Measurements from ENCODE around the gene CTSG. TPM values are rescaled to one million over a fixed set of nuclear protein-coding genes. Genes with fewer than 3 reads are reported as not detected.
A peak's percentile ranks its signal among the peaks of the same experiment; 100 is the strongest.
"Not testable (repeated sequence)": the region's sequence is repeated elsewhere in the genome, so short reads cannot be mapped to it uniquely, and the experiment has no call there.

CTSG gene, protein sequence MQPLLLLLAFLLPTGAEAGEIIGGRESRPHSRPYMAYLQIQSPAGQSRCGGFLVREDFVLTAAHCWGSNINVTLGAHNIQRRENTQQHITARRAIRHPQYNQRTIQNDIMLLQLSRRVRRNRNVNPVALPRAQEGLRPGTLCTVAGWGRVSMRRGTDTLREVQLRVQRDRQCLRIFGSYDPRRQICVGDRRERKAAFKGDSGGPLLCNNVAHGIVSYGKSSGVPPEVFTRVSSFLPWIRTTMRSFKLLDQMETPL
- total RNA-seq (2014; rRNA removed; shearing (Covaris generic)), result not detected in 2 replicates

- DNase-seq (ENCODE audit: low read depth), result no peak
Measured at GRCh38 chr14:24576182-24576581, at the start of gene CTSG. Gene CTSG, minus strand, starts transcription at chr14:24576250. Its CDS starts 27 bp downstream, at chr14:24576223.

GRCh38 chr14:24613747-24614146, 37.7 kb upstream of the CTSG start:
- no peak for DNase-seq (ENCODE audit: low read depth)

GRCh38 chr14:24613241-24613640, 37.2 kb upstream of the CTSG start:
- DNase-seq (ENCODE audit: low read depth), result no peak

DNA sequence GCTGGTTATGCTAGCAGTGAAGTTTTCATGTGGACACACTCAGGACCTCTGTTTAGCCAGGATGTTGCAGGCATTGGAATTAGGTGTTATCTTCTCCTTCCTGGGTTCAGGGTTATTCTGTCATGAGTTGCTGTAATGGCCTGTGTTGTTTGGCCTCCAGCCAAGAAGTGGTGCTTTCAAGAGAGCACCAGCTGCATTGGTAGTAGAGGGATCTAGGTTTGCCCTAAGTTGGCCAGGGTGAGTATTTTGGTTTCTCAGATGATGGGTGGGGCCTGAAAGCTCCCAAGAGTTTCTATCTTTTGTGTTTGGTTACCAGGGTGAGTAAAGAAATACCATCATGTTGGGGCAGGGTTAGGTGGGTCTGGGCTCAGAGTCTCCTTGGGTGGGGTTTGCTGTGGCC, 36.1 kb upstream of the CTSG start:
- peak; percentile 1 for DNase-seq (ENCODE audit: low read depth)

- DNase-seq (ENCODE audit: low read depth), result no peak
Measured at GRCh38 chr14:24609655-24610344, 33.8 kb upstream of the CTSG start, which contains the start of gene GZMH. Gene GZMH, minus strand, starts transcription at chr14:24609685. Its CDS starts 72 bp downstream, at chr14:24609613.

DNA sequence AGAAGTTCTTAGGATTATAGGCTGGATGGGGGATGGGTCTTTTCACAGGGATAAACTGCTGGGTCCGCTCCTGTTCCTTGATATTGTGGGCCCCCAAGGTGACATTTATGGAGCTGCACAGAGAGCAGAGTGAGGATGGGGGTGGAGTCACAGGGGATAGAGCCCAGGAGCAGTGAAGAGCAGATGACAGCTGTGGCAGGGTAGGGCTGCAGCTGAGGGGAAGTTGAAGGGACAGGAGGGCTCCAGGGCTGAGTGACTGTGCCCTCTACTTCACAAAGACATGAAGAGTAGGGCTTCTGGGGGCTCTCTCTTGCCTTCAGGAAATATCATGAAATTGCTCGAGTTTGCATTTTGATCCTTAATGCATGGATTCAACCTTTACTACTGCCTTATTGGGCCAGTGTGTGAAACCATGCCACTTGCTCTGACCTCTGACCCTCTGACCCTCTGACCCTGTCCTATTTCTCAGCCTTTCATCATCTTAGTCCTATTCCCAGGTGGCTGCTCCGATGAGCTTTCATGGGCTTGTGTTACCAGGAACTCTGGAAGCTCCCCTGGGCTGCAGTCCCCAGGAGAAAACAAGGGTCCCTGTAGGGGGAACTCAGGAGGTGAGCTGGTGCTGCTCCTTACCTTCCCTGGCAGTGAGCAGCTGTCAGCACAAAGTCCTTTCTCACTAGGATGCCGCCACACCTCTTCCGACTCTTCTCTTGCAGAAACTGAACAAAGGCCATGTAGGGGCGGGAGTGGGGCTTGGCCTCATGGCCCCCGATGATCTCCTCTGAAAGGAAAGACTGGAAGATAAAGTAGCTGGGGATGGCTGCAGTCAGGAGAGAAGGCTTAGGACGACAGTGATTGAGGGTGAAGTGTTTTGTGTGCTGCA, 31.8 kb upstream of the CTSG start:
- no peak for DNase-seq (ENCODE audit: low read depth)

DNA sequence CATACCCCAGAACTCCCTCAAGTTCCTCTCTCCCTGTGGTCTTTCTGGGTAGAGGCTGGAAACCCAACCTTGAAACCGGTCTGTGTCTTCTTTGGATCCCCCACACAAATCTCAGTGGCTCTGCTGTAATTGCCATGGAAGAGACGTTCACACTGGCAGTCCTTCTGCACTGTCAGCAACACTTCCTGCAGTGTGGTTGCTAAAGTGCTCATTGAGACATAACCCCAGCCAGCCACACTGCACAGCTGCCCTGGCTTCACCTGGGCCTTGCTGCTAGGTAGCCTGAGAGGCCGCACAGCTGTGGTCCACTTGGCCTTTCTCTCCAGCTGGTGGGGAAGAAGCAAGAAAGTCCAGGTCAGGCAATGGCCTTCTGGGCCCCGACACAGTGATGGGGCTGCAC, 31.0 kb upstream of the CTSG start:
- DNase-seq (ENCODE audit: low read depth), result no peak

DNA sequence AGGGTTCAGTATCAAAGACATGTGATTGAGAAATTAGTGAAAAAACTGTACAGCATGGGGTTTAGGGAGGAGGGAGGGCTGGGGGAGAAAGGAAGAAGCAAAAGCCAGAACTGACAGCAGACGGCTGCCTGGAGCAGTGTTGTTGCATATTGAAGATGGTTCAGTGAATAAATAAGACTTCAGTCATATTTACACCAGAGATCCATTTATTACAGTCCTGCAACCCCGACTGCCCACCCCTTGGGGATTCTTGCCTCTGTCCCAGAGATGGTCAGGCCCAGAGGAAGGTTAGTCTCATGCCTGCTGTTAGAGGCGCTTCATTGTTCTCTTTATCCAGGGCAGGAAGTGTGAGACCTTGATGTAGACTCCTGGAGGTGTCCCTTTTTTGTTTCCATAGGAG, 30.2 kb upstream of the CTSG start:
- no peak for DNase-seq (ENCODE audit: low read depth)

DNA sequence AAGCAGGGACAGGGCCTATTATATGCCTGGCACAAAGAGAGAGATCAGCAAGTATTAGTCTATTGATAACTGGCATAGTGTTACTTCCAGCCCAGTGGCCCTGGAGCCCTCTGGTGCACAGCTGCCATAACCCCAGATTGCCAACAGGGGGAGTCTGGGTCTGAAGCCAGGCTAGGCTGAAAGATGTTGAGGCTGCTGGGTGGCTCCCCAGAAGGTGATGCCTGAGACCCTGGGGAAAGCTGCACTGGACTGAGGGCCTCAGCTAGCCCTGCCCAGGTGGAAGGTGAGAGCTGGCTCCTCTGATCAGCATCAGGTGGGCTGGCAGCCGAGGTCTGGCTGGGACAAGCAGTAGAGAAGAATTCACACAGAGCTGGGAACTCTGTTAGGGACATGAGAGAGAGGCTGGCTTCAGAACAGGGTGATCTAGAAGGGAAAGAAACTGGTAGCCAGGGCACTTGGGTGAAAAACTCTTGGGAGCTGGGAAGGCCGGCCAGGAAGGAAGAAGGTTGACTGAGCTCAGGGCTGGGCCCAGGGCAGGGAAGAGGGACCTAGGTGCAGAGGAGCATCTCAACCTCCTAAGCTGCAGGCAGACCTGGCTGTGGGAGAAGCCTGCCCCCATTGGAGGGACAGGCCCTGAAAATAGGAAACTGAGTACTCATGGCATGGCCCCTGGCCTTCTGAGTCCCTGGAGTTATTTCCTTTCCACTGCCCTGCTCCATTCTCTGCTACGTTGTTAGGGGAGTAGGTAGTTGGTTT, 29.6 kb upstream of the CTSG start:
- DNase-seq (ENCODE audit: low read depth), result no peak

GRCh38 chr14:24597403-24597802, 21.4 kb upstream of the CTSG start:
- DNase-seq (ENCODE audit: low read depth), result no peak

- DNase-seq (ENCODE audit: low read depth), result peak; percentile 53
Measured at GRCh38 chr14:24595073-24595808, 19.2 kb upstream of the CTSG start.

DNA sequence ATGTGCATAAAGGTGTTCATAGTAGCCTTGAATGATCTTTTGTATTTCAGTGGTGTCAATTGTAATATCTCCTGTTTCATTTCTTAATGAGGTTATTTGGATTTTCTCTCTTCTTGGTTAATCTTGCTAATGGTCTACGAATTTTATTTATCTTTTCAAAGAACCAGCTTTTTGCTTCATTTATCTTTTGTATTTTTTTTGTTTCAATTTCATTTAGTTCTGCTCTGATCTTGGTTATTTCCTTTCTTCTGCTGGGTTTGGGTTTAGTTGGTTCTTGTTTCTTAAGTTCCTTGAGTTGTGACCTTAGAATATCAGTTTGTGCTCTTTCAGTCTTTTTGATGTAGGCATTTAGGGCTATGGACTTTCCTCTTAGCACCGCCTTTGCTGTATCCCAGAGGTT, 15.0 kb upstream of the CTSG start:
- DNase-seq (ENCODE audit: low read depth), result not testable (repeated sequence)

DNA sequence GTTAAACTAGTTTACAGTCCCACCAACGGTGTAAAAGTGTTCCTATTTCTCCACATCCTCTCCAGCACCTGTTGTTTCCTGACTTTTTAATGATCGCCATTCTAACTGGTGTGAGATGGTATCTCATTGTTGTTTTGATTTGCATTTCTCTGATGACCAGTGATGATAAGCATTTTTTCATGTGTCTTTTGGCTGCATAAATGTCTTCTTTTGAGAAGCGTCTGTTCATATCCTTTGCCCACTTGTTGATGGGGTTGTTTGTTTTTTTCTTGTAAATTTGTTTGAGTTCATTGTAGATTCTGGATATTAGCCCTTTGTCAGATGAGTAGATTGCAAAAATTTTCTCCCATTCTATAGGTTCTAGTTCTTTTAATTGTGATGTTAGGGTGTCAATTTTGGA, 8.4 kb upstream of the CTSG start:
- DNase-seq (ENCODE audit: low read depth), result not testable (repeated sequence)

DNA sequence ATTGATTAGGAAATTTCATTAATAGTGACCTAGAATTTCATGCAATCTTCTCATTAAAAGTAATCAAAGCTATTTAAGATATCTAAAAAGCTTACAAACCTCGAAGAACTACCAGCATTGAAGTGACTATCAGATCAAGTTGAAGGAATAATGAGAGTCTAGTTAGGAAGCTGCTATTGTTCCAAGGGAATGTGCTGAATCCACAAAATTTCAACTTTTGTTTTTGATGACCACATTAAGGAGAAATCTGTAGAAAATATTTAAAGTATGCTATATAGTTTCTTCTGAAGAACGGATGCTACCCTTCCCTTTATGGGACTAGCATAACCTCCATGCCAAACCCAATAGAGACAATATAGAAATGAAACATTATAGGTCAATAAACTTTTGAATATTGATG, 2.5 kb upstream of the CTSG start:
- no peak for DNase-seq (ENCODE audit: low read depth)

DNA sequence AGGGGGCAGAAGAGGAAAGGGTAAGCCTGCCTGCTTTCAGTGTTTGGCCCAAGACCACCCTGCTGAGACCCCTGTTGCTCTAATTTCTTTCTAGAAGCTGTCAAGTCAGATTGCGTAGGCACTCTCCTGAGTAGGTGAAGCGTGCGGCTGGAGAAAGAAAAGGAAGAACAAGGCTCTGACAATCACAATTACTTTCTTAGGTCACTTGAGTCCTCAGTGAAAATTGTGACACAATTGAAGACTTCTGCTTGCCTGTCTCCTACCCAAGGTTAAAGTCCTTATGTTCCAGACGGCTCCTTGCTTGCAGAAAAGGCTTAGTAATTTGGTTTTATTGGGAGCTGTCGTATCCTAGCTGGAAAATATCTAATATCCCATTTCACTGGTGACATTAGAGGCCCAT, 721 bp upstream of the CTSG start:
- no peak for DNase-seq (ENCODE audit: low read depth)

- DNase-seq (ENCODE audit: low read depth), result no peak
Measured at GRCh38 chr14:24574206-24574774, 1.8 kb downstream of the CTSG start.

DNA sequence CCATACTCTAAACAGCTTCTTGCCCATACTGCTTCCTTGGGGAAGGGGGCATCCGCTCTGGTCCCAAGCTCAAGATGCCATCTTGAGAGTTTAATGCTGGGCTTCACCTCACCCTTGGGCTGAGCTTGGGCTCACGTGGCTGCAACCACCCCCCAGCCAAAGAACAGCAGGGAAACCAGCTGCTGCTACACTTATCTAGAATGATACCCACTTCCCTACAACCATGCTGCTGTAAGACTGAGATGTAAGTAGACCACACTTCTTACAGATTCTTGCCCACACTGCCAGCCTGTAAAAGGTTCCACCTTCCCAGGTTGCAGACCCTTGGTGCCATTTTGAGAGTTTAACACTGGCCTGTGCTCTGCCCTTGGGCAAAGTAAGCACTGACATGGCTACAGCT, 9.7 kb downstream of the CTSG start:
- DNase-seq (ENCODE audit: low read depth), result no peak

DNA sequence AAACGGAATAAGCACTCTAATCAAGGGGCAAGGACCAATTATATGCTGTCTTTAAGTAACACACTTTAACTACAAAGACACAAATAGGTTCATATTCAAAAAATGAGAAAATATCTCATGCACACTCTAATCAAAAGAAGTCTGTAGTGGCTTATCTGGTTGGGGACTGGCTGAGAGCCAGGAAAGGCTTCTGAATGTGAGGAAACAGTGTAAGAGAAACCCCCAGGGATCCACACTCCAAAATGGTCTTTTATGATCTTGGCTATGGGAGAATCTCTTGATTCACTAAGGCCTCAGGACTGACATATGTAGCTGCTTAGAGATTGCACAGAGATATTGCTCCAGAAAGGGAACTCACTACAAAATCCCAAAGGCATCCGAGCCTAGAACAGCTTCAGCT, 10.3 kb downstream of the CTSG start:
- DNase-seq (ENCODE audit: low read depth), result no peak

GRCh38 chr14:24563505-24563904, 12.5 kb downstream of the CTSG start:
- DNase-seq (ENCODE audit: low read depth), result no peak

DNA sequence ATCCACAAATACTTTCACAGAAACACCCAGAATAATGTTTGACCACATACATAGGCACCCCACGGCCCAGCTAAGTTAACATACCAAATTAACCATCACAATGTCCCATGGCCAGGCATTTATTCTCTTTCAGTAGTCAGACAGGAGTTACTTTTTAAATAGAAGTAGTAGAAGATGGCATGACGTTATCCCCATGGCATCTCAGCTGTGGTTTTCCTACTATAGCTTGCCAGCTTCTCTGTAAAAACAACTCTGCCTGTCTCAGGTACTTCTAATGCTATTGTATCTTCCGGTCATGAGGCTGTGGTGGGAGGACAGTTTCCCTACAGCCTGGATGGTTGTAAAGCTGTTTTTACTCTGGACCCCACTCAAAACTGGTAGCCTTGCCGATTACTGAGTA, 19.3 kb downstream of the CTSG start:
- peak; percentile 48 for DNase-seq (ENCODE audit: low read depth)

- not testable (repeated sequence) for DNase-seq (ENCODE audit: low read depth)
Measured at GRCh38 chr14:24549064-24549463, 27.0 kb downstream of the CTSG start.

Measured in RPMI7951 (cell line).